ENCODE data around the gene DYRK1A.

DYRK1A gene

GRCh38 chr21:37364722-37365121, 1.9 kb upstream of the DYRK1A start:
- no peak for DNase-seq (ENCODE audit: low read depth)
- TF ChIP-seq CTCF (IDR thresholded peaks at IDR 0.05; ENCODE audit: low read length, missing control alignments): no peak
- H3K4me3 ChIP-seq (replicated peaks; ENCODE audit: low read depth, low read length): no peak overlapping the region

GRCh38 chr21:37365517-37366481, 774 bp upstream of the DYRK1A start:
- peak overlapping the region; percentile 68 for H3K4me3 ChIP-seq (replicated peaks; ENCODE audit: low read depth, low read length)
- no peak for TF ChIP-seq CTCF (IDR thresholded peaks at IDR 0.05; ENCODE audit: low read length, missing control alignments)

GRCh38 chr21:37367336-37367702, 746 bp downstream of the DYRK1A start:
- H3K4me3 ChIP-seq (replicated peaks; ENCODE audit: low read depth, low read length): peak overlapping the region; percentile 91
- no peak for TF ChIP-seq CTCF (IDR thresholded peaks at IDR 0.05; ENCODE audit: low read length, missing control alignments)
- no peak for DNase-seq (ENCODE audit: low read depth)

More at GRCh38 chr21:37365517-37366481, 774 bp upstream of the DYRK1A start:
- peak; percentile 66 for DNase-seq (ENCODE audit: low read depth)

DNA sequence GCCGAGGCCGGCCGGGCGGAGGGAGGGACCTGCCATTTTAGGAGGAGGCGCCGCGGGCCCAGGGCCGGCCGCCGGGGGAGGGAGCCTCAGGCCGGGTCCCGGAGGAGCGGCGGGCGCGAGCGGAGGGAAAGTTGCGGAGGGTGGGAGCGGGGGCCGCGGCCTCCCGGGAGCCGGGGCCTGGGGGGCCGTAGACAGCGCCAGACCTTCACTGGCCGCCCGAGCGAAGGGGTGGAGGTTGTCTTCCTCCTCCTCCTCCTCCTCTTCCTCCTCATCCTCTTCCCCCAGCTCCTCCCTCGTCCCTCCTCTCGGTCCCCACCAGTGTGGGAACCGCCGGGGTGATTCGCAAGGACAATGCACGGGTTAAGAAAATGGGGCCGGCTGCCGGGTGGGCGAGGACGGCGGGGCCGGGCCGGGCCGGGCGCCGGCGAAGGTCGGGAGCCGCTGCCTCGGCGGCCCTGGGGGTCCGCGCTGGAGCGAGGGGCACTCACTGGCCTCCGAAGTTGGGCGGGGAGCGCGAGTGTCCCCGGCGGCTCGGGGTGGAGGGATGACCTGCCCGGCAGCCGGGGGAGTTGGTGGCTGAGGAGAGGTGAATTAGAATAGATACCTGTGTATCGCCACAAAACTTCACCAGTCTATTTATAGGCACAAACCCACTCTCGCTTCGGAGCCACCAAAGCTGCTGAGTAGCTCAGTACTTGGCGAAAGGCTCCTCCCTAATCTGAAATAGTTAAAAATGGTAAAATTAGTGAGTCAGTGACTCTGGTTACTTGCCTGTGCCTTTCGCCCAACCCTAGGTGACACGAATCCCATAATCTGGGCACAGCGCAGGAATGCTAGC, 1.3 kb downstream of the DYRK1A start:
- TF ChIP-seq CTCF (IDR thresholded peaks at IDR 0.05; ENCODE audit: low read length, missing control alignments): no peak
- peak; percentile 46 for DNase-seq (ENCODE audit: low read depth)
- H3K4me3 ChIP-seq (replicated peaks; ENCODE audit: low read depth, low read length): peak overlapping the region; percentile 91

GRCh38 chr21:37368541-37369279, 2.1 kb downstream of the DYRK1A start:
- peak overlapping the region; percentile 91 for H3K4me3 ChIP-seq (replicated peaks; ENCODE audit: low read depth, low read length)
- TF ChIP-seq CTCF (IDR thresholded peaks at IDR 0.05; ENCODE audit: low read length, missing control alignments): no peak
- DNase-seq (ENCODE audit: low read depth): no peak

GRCh38 chr21:37369307-37369854, 2.8 kb downstream of the DYRK1A start:
- DNase-seq (ENCODE audit: low read depth): no peak
- no peak for TF ChIP-seq CTCF (IDR thresholded peaks at IDR 0.05; ENCODE audit: low read length, missing control alignments)
- H3K4me3 ChIP-seq (replicated peaks; ENCODE audit: low read depth, low read length): peak overlapping the region; percentile 91
